SK-N-SH treated with all-trans-retinoic acid at 6 μM for 48 hours (cell line): ENCODE measurements around the gene SPDYE1.

Source experiments
- ARNTL ChIP-seq: fragments of 450-650 bp; formaldehyde crosslinking; IDR thresholded peaks from 2 replicates; pipeline ENCODE4 v1.5.0; 2020; ENCODE audit warnings: low read depth, mild to moderate bottlenecking, moderate library complexity, borderline replicate concordance
- CREB5 ChIP-seq: fragments of 250-450 bp; sonication (Bioruptor Pico); IDR thresholded peaks from 2 replicates; pipeline ENCODE4 v1.5.1; 2020; ENCODE audit warnings: low read depth, mild to moderate bottlenecking, moderate library complexity
- ESRRG ChIP-seq: fragments of 250-450 bp; sonication (Bioruptor Pico); IDR thresholded peaks from 2 replicates; pipeline ENCODE4 v1.6.1; 2021; ENCODE audit warnings: mild to moderate bottlenecking
- PATZ1 ChIP-seq: fragments of 250-450 bp; sonication (Bioruptor Pico); IDR thresholded peaks from 2 replicates; pipeline ENCODE4 v1.8.0; 2020; ENCODE audit warnings: mild to moderate bottlenecking, moderate library complexity, borderline replicate concordance
- PPARA ChIP-seq: fragments of 250-450 bp; sonication (Bioruptor Pico); IDR thresholded peaks from 2 replicates; pipeline ENCODE4 v1.5.0; 2020; ENCODE audit warnings: mild to moderate bottlenecking, borderline replicate concordance
- TCF4 ChIP-seq: fragments of 250-450 bp; sonication (Bioruptor Pico); IDR thresholded peaks from 2 replicates; pipeline ENCODE4 v1.8.0; 2021; ENCODE audit warnings: mild to moderate bottlenecking, moderate library complexity, borderline replicate concordance
- TOX ChIP-seq: fragments of 250-450 bp; sonication (Bioruptor Pico); IDR thresholded peaks from 2 replicates; pipeline ENCODE4 v1.8.0; 2021; ENCODE audit warnings: mild to moderate bottlenecking, moderate library complexity, borderline replicate concordance
- ZC3H10 ChIP-seq: fragments of 250-450 bp; sonication (Bioruptor Pico); IDR thresholded peaks from 2 replicates; pipeline ENCODE4 v1.5.1; 2021; ENCODE audit warnings: mild to moderate bottlenecking, moderate library complexity
- ZFP3 ChIP-seq: fragments of 250-450 bp; sonication (Bioruptor Pico); IDR thresholded peaks from 2 replicates; pipeline ENCODE4 v1.5.0; 2020; ENCODE audit warnings: mild to moderate bottlenecking, moderate library complexity
- ZNF565 ChIP-seq: fragments of 450-650 bp; formaldehyde crosslinking; conservative IDR thresholded peaks from 2 replicates; pipeline ENCODE4 v1.5.0; 2020; ENCODE audit warnings: low read depth, mild to moderate bottlenecking, moderate library complexity

- TF ChIP-seq CREB5 (no peak), ZFP3 (CRISPR knock-in tag) (no peak), PPARA (no peak), TCF4 (no peak), ARNTL (no peak), PATZ1 (no peak), TOX (CRISPR knock-in tag) (no peak), ESRRG (CRISPR knock-in tag) (no peak), ZNF565 (no peak), ZC3H10 (CRISPR knock-in tag) (no peak)
Observed at GRCh38 chr7:43952028-43952427, 45.7 kb upstream of the SPDYE1 start.
